NCI-H1930 (cell line): ENCODE measurements around the gene RBBP8NL.
A peak's percentile ranks its signal among the peaks of the same experiment; 100 is the strongest.
"Not testable (repeated sequence)": the region's sequence is repeated elsewhere in the genome, so short reads cannot be mapped to it uniquely, and the experiment has no call there.

Experiments
- DNase-seq, 2 experiments: peaks; one replicate each; lab custom pipeline; 2025; lab: John Stamatoyannopoulos, UW

Gene RBBP8NL

GRCh38 chr20:62376112-62377063 lies 51.0 kb downstream of the RBBP8NL start:
- DNase-seq = no peak

- no peak for DNase-seq
Observed at GRCh38 chr20:62374331-62375152, 52.8 kb downstream of the RBBP8NL start.

GRCh38 chr20:62373631-62374179 lies 53.6 kb downstream of the RBBP8NL start:
- not testable (repeated sequence) for DNase-seq

GRCh38 chr20:62372042-62372993 lies 55.0 kb downstream of the RBBP8NL start:
- no peak for DNase-seq

- no peak for DNase-seq
Observed at GRCh38 chr20:62371588-62372041, 55.7 kb downstream of the RBBP8NL start.

GRCh38 chr20:62370807-62371587 lies 56.3 kb downstream of the RBBP8NL start:
- DNase-seq = no peak

GRCh38 chr20:62370115-62370806 lies 57.1 kb downstream of the RBBP8NL start:
- no peak for DNase-seq

- no peak for DNase-seq
Observed at GRCh38 chr20:62369815-62370114, 57.6 kb downstream of the RBBP8NL start.

- DNase-seq = no peak
Observed at GRCh38 chr20:62368976-62369814, 58.1 kb downstream of the RBBP8NL start.

- DNase-seq = no peak
Observed at GRCh38 chr20:62368392-62368975, 58.9 kb downstream of the RBBP8NL start.

- no peak for DNase-seq
Observed at GRCh38 chr20:62367633-62368391, 59.5 kb downstream of the RBBP8NL start.

- DNase-seq = peak in 1 of 2 experiments; percentile 37
Observed at GRCh38 chr20:62367136-62367632, 60.2 kb downstream of the RBBP8NL start, which contains the start of gene LAMA5. LAMA5 (minus strand) TSS chr20:62367312; CDS start chr20:62367245, 67 bp downstream.

- peak; percentile 31 to 38 for DNase-seq
Observed at GRCh38 chr20:62366370-62367135, 60.8 kb downstream of the RBBP8NL start.

GRCh38 chr20:62365814-62366369 lies 61.4 kb downstream of the RBBP8NL start:
- no peak for DNase-seq

GRCh38 chr20:62364911-62365736 lies 62.2 kb downstream of the RBBP8NL start:
- DNase-seq = no peak
